A673 (cell line): Measurements from ENCODE around the gene MLST8. TPM values are rescaled to one million over a fixed set of nuclear protein-coding genes. Genes with fewer than 3 reads are reported as not detected.

Source experiments
- BruUV-seq: library from RNA; stranded (reverse); fragments of 400-500 nt; replicated peaks from 2 replicates; lab custom pipeline; 2021; lab: Mats Ljungman, UMichigan
- CTCF ChIA-PET: fragments of 300-600 bp; sonication (Branson Sonifier 250); formaldehyde crosslinking; loops from one replicate; lab custom pipeline; 2022; ENCODE audit warnings: antibody characterized with exemption; lab: Charles Lee
- POLR2A ChIA-PET: fragments of 300-600 bp; sonication (Branson Sonifier 250); formaldehyde crosslinking; loops from one replicate; lab custom pipeline; 2022; ENCODE audit warnings: antibody characterized with exemption; ENCODE audit not compliant: low non-redundant PET; lab: Charles Lee
- DNase-seq: peaks from one replicate; pipeline ENCODE4 v3.0.0-alpha.2; 2015; ENCODE audit warnings: low spot score
- H3K27ac ChIP-seq: fragments of 200-600 bp; sonication (generic); 2 replicates; pipeline ENCODE4 v1.5.1; 2016; ENCODE audit warnings: mixed run types, low read depth, mild to moderate bottlenecking, mixed read lengths, antibody characterized with exemption, low read length; ENCODE audit not compliant: poor library complexity, severe bottlenecking
- H3K27me3 ChIP-seq: fragments of 200-600 bp; sonication (generic); replicated peaks from 2 replicates; pipeline ENCODE4 v1.6.1; 2017; ENCODE audit warnings: mixed run types, low read depth, mild to moderate bottlenecking, mixed read lengths, antibody characterized with exemption, low read length; ENCODE audit not compliant: insufficient read depth, poor library complexity
- H3K36me3 ChIP-seq: fragments of 200-600 bp; sonication (generic); 2 replicates; pipeline ENCODE4 v1.6.1; 2016; ENCODE audit warnings: mixed run types, mild to moderate bottlenecking, mixed read lengths, antibody characterized with exemption, low read length; ENCODE audit not compliant: insufficient read depth, poor library complexity, severe bottlenecking
- H3K4me1 ChIP-seq: fragments of 200-600 bp; sonication (generic); 2 replicates; pipeline ENCODE4 v1.6.1; 2017; ENCODE audit warnings: mixed run types, mild to moderate bottlenecking, mixed read lengths, antibody characterized with exemption, low read length; ENCODE audit not compliant: insufficient read depth, poor library complexity, severe bottlenecking
- H3K4me3 ChIP-seq: fragments of 200-600 bp; sonication (generic); 2 replicates; pipeline ENCODE4 v1.5.1; 2016; ENCODE audit warnings: low read depth, mixed run types, mild to moderate bottlenecking, mixed read lengths, low read length; ENCODE audit not compliant: poor library complexity, severe bottlenecking
- H3K9me3 ChIP-seq: fragments of 200-600 bp; sonication (generic); 2 replicates; pipeline ENCODE4 v1.6.1; 2016; ENCODE audit warnings: mixed run types, low read depth, mild to moderate bottlenecking, mixed read lengths, antibody characterized with exemption, low read length; ENCODE audit not compliant: poor library complexity, severe bottlenecking
- EZH2 ChIP-seq: fragments of 200-600 bp; sonication (generic); IDR thresholded peaks from 2 replicates; pipeline ENCODE4 v1.6.1; 2017; ENCODE audit warnings: borderline replicate concordance, low read depth, mild to moderate bottlenecking, mixed read lengths, antibody characterized with exemption, low read length; ENCODE audit not compliant: poor library complexity, severe bottlenecking
- intact Hi-C: fragments of 100-400 bp; cut with micrococcal nuclease; formaldehyde crosslinking; loops from one replicate; pipeline ENCODE4 v1.10.0; 2022; ENCODE audit not compliant: unreplicated experiment
- total RNA-seq: library from RNA; stranded (reverse); gene quantifications from 2 replicates; pipeline ENCODE4 v1.2.3, GENCODE V29; 2021
- TF ChIP-seq, protein P1 (sequence below): fragments of 300-800, 200-600 bp; sonication (generic); conservative IDR thresholded peaks from 2 replicates; pipeline ENCODE4 v1.5.1; 2017; ENCODE audit warnings: low read depth, mild to moderate bottlenecking, antibody characterized with exemption, low read length, moderate library complexity, mixed read lengths

Gene MLST8
- total RNA-seq, 1 experiment from 2014 or later = 58.3 TPM

GRCh38 chr16:2181952-2182351 is 23.3 kb upstream of the MLST8 start:
- Histone ChIP-seq H3K4me3 (no peak overlapping the region), H3K9me3 (no peaks in the 10 kb centered on the region), H3K36me3 (peaks cover 5% of the 10 kb centered on the region), H3K27me3 (no peaks in the 10 kb centered on the region), H3K27ac (no peak overlapping the region), H3K4me1 (no peaks in the 10 kb centered on the region)
- ChIA-PET CTCF (interaction anchor here (1.2 kb wide), 1 partner anchor 12 kb away, joined by 3 read pairs; no protein-coding TSS in a partner anchor), POLR2A (no interaction called here)
- DNase-seq = no peak
- BruUV-seq = no TSS peak
- TF ChIP-seq, protein P1, sequence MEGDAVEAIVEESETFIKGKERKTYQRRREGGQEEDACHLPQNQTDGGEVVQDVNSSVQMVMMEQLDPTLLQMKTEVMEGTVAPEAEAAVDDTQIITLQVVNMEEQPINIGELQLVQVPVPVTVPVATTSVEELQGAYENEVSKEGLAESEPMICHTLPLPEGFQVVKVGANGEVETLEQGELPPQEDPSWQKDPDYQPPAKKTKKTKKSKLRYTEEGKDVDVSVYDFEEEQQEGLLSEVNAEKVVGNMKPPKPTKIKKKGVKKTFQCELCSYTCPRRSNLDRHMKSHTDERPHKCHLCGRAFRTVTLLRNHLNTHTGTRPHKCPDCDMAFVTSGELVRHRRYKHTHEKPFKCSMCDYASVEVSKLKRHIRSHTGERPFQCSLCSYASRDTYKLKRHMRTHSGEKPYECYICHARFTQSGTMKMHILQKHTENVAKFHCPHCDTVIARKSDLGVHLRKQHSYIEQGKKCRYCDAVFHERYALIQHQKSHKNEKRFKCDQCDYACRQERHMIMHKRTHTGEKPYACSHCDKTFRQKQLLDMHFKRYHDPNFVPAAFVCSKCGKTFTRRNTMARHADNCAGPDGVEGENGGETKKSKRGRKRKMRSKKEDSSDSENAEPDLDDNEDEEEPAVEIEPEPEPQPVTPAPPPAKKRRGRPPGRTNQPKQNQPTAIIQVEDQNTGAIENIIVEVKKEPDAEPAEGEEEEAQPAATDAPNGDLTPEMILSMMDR = no peak
- no peak for TF ChIP-seq EZH2
- intact Hi-C loops = no loop called here

DNA sequence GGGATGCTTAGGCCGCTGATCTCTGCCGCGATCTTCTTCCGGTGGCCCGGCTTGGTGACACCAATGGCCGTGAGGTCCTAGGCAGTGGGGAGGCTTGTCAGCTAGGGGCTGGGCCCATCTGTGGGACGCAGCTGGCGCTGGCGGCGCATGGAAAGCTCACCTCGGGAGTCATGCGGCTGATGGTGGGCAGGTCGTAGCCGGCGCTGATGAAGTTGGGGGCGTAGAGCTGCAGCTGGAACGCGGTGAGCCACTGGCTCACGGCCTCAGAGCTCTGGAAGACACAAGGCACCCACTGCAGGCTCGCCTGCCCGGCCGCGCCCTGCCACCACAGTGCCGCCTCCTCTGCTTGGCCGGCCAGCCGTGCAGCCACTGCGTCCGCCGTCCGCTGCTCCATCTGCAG is 21.6 kb upstream of the MLST8 start:
- H3K4me1 ChIP-seq = no peaks in the 10 kb centered on the region
- no TSS peak for BruUV-seq
- CTCF ChIA-PET = interaction anchor here (0.5 kb wide), 1 partner anchor 43 kb away, joined by 3 read pairs; no protein-coding TSS in a partner anchor
- POLR2A ChIA-PET = no interaction called here
- intact Hi-C loops = no loop called here
- TF ChIP-seq, protein P1 = no peak
- no peaks in the 10 kb centered on the region for H3K27me3 ChIP-seq
- H3K4me3 ChIP-seq = no peak overlapping the region
- H3K27ac ChIP-seq = no peak overlapping the region
- no peak for DNase-seq
- no peaks in the 10 kb centered on the region for H3K36me3 ChIP-seq
- H3K9me3 ChIP-seq = no peaks in the 10 kb centered on the region

GRCh38 chr16:2184346-2184745 is 20.9 kb upstream of the MLST8 start:
- CTCF ChIA-PET = interaction anchor here (0.5 kb wide), 1 partner anchor 44 kb away, joined by 3 read pairs; no protein-coding TSS in a partner anchor
- H3K9me3 ChIP-seq = no peaks in the 10 kb centered on the region
- intact Hi-C loops = no loop called here
- no TSS peak for BruUV-seq
- no peak for DNase-seq
- TF ChIP-seq, protein P1 = no peak
- TF ChIP-seq EZH2 = no peak
- H3K4me3 ChIP-seq = no peak overlapping the region
- H3K4me1 ChIP-seq = no peaks in the 10 kb centered on the region
- POLR2A ChIA-PET = no interaction called here
- H3K27ac ChIP-seq = no peak overlapping the region
- no peaks in the 10 kb centered on the region for H3K36me3 ChIP-seq
- no peaks in the 10 kb centered on the region for H3K27me3 ChIP-seq
